ENCODE results near the gene TMEM51.
"Not testable (repeated sequence)": the region's sequence is repeated elsewhere in the genome, so short reads cannot be mapped to it uniquely, and the experiment has no call there.

Gene TMEM51

DNA sequence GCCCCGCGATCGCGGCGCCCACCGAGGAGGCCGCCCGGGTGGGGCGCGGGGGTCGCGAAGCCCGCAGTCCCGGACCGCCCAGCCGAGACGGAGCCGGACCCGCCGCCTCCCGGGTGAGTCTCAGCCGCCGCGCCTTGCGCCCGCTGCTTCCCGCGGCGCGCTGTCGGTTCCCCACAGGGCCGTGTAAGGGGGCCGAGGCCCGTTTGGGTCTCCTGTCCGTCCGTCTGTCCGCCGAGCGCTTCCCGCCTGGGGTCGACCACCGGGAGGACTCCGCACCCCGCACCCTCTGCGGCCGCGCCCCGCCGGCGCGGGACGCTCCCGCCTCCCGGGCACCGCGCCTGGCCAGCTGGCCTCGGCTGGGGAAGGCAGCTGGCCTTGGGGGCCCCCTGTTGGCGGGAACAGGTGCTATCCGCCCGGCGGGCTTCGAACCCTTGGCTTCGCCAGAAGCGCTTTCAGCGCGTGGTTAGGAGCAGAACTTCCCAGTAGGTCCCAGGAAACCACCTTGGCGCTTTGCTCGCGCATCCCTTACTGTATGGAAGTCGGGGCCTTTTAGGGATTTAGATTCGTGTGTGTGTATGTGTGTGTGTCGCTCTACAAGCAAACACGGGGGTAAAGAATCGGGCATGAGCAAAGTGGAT lies 414 bp downstream of the TMEM51 start:
- DNase-seq, result peak in 24 of 51 donors; percentile 12 to 64 (median 26)

DNA sequence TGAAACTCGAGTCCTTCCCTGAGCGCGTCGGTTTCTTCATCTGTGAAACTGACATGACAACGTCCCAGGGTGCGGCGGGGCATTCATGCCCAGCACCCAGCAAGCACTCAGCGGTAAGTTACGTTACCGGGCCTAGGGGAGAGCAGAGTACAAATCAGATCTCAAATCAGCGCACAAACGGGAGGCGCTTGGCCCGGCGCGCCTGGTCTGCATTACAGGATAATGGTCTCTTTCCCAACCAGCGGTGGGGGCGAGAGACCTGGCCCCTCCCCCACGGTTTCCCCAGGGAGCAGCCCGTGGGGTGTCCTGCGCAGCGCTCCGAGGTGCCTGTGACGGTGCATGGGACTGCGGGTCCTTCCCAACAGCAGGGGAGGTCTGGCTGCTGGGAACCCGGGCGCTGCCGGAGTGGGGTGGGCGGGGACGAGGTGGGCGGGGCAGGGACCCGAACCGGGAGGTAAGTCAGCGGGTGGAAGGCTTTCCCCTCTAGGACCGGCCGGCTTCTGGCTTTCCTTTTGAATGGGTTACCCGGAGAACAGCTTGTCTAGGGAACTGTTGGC lies 1.0 kb downstream of the TMEM51 start:
- peak in 5 of 51 donors; percentile 3 to 20 (median 8) for DNase-seq

DNA sequence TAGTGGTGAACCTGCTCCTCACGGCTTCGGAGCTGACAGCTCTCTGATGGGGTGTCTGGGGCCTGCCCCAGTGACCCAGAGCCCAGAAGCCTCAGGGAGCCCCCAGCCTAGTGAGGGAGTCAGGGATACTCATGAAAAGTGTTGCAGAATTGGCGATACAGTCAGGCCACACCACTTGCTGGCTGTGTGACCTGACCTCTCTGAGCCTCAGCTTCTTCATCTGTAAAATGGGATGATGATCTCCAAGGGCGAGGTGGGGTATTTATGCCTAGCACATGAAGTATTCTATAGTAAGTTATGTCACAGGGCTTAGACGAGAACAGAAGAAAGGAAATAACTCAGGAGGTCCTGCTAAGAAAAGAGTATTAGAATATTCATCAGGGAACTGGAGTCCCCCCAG lies 1.6 kb downstream of the TMEM51 start:
- DNase-seq, result no peak

DNA sequence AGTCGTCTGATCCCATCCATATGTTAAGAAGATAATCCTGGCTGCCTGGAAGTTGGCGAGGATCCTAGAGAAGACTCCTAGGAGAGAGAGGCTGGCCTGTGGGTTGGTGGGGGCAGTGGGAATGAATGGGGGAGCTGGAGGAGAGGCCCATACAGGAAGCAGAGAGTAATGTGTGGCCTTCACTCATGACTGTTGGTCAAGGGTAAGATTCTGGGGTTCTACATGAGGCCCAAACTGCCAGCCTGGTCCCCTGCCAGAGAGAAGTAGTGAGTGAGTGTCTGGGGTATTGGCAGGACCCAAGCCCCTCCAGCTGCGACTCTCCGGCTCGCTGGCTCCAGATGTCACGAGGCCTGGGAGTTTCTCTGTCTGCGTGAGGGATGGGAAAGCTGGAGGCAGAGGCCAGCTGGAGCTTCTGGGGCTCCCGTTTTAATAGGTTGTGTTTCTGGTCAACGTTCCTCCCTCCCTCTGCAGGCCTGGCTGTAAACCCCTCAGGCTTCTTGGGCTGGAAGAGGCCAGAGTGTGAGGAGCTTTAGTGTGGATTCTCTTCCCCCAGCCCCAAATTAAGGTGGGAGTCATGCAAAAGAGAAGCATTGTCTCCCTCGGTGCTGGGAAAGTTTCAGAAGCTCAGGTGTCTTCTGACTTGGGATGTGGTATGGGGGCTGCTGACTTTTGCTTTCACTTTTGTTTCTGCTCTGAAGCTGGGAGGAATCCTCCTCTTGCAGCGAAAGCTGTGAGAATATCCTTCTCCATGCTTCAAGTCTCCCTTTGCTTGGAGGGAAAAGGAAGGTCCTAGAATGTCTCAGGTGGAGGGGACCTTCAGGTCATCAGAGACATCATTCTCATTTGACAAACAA lies 2.6 kb downstream of the TMEM51 start:
- no peak for DNase-seq

DNA sequence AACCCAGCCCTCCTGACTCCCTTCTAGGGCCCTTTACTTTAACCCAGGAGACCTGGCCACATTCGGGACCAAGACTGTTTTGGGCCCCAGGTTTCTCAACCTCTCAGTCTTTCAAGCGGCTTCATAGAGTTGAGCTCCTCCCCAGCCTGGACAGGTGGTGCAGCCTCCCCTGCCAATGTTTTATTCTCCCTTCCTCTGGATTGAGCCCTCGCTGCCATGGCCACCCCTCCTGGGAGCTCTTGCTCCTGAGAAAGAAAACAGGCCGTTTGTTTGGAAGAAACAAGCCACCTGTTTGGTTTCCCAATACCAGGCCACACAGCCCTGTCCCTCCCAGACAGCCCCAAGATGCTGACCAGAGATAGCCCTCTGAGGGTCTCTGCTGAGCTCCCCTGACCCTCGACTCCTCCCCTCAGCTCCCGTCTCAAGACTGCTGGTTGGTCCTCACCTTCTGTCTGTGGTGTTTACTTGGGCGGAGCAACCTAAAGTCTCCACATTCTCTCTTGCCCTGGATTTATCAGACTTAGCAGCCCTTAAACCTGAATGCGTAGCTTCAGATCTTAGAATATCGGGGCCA lies 3.3 kb downstream of the TMEM51 start:
- DNase-seq, result no peak

DNA sequence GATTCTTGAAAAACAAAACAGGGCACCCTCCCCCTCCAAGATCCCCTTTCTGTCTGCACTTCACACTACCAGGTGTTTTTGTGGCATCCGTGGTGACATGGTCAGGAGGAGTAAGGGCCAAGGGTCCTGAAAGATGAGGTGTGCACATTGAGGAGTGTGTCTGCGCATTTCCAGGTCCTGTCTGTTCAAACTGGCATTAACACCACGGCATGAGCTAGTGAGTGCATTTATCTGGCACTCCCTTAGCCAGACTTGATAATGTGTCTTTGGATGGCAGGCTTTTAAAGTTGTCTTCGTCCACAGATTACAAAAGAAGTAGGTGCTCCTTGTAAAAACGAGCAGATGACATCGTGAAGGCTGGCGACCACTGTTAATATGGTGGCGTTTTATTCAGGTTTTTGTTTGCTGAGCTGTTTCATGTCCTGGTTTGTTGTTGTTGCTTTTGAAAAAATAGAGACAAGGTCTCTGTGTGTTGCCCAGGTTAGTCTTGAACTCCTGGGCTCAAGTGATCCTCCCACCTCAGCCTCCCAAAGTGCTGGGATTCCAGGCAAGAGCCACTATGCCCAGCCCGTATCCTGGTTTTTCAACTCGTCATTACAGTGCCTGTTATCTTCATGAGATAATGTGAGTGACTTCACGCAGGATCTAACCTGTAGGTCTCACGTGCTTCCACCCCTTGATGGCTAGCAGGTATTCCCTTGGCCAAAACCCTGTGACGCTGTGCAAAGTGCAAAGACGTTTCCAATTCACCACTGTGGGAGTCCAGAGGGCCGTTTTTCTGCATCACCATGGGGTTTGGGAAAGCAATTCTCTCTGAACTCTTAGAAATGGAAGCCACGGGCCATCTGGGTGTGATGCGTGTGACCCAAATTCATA lies 4.2 kb downstream of the TMEM51 start:
- DNase-seq, result no peak

DNA sequence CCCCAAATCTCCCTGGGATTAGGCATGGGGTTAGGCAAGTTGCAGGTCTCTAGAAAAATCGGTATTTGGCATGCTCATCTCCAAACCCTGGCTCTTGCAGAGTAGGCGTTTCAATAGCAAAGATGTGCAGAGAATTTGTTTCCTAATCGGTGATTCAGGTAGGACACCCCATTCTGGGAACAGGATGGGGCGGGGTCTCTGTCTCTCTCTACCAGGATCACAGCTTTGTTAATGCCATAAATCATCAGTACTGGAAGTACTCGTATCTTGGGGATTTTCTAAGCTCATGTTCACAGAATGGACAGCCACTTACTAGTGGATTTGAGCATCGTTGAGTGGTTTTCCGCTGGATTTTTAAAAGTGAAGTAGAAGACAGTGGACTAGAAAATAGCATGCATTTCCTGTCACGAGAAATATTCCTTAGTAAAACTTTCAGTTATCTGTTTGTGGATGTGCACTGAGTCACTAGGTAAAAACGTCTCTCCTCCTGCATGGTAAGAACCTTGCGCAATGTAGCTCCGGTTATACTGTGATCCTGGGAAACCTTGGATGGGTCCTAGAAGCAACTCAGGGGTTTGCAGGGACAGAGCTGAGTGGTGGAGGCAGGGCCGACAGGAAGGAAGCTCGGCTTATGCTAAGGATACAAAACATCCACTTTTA lies 5.1 kb downstream of the TMEM51 start:
- no peak for DNase-seq

DNA sequence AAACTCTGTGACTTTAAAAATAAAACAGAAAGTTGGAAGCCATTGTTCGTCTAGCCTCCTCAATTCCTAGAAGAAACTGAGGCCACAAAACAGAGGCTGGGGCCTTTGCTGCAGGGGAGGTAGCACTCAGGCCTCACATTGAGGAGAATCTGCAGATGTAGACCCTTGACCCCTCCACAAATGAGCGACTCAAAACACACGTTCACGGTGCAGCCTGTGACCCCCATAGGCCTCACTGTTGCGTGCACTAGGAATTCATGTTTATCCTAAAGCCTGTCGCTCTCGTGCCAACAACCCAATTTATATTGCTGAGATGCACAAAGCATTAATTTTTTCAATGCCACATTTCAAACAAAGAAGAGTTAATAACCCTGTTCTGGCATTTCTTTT lies 5.6 kb downstream of the TMEM51 start:
- DNase-seq, result no peak

DNA sequence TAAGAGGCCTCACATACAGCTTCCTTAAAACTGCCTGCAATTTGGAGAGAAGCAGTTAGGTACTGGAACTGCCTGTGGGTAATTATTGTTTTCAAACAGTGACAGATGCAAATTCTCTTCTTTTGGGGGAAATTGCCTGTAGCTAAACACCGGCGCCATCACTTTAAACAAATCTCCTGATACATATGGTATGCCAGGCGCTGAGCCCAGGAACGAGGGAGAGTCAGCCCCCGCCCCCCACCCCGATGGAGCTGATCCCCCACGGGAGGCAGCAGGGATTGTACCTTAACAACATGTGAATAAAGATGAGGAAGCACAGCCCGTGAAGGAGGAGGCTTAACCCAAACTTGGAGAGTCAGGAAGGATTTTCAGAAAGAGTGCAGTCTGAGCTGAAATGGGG lies 7.1 kb downstream of the TMEM51 start:
- no peak for DNase-seq

DNA sequence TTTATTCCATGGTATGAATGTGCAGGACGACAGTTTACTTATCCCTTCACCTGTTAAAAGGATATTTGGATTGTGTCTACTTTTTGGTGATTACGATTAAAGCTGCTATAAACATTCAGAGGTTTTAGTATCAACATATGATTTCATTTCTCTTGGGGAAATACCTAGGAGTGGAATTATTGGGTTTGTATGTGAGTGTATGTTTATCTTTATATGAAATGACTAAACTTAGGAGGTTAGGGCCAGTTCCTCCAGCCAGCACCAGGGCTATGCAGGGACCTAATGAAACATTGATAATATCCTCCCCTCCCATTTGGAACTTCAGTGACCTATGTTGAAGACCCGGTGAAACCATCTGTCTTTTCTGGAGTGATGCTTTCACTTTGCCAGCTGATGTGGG lies 13.8 kb downstream of the TMEM51 start:
- no peak for DNase-seq

DNA sequence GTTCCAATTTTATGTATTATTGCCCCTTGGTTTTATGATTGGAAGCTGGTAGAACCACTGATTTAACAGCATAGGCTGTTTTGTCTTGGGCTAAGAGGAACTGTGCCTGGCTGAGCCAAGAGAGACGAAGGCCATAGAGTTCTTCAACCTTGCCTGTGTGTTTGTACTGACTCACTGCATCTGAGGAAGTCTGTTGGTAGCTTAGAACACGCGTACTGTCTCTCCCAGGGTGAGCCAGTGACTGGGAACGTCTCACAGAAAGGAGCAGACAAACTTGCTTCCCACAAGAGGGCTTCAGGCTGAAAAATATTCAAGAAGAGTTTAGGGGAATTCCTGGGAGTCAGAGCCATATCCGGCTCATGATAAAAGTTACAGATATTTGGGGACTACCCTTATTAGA lies 14.9 kb downstream of the TMEM51 start:
- no peak for DNase-seq

DNA sequence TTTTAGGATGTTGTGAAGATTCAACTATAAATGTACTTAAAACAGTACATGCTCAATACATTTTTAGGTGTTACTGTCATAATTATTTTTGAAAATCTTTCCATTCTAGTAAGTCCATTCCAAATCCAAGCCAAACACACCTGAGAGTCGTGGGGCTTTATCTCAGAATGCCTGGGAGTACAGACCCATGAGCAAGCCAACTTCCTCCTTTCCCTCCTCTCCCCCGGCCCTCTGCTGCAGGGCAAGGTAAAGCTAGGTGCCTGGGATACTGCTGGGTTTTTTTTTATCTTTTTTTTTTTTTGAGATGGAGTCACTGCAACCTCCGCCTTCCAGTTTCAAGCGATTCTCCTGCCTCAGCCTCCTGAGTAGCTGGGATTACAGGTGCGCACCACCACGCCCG lies 16.5 kb downstream of the TMEM51 start:
- DNase-seq, result no peak

DNA sequence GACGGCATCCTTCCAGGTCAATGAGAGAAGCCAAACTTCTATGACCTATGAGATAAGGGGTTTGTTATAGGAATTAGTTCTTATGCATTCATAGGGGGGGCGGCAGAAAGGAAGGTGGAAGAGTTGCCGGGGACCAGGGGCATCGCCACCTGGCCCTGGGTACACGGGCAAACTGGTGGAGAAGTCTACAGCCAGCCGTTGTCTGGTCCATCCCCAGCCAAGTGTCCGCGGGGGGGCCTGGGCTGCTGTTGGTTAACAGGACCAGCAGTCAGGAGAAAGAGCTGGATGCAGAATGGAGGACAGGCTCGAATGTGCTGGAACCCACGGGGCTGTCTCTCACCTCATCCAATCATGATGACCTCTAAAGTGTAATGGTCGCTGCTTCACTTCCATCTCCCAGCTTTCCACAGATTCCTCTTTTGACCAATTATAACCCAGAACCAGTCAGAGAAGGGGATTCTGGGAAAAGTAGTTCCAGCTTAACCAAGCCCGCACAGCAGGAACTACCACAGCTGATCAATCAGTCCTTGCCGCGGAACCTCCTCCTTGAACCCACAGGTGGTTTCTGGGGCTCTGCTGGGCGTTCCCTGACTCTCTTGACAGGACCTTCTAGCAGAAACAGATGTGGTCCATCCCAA lies 17.8 kb downstream of the TMEM51 start:
- DNase-seq, result no peak

DNA sequence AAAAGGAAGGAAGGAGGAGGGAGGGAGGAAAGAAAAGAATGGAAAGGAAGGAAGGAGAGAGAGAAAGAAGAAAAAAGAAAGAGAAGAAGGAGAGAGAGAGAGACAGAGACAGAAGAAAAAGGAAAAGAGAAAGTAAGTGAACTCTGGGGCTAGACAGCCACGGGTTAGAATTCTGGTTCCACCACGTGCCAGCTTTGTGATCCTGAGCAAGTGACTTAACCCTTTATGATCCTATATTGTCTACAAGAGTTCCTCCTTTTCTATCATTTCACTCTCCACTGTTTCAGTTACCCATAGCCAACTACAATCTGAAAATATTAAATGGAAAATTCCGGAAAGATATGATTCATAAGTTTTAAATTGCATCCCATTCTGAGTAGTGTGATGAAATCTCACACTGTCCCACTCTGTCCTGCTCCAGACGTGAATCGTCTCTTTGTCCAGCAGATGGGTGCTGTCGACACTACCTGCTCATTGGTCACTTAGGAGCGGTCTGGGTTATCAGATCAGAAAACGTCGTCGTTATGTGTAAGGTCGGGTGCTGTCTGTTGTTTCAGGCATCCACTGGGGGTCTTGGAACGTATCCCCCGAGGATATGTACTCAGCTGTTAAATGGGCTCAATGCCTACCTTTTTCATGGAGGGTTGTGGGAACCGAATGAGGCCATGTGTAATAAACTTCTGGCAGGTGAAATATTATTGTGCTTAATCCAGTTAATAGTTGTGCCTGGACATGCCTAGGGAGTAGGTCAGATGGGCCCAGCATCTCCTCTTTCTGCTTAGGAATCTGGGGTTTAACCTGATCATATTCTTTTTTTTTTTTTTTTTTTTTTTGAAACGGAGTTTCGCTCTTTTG lies 19.1 kb downstream of the TMEM51 start:
- no peak for DNase-seq

DNA sequence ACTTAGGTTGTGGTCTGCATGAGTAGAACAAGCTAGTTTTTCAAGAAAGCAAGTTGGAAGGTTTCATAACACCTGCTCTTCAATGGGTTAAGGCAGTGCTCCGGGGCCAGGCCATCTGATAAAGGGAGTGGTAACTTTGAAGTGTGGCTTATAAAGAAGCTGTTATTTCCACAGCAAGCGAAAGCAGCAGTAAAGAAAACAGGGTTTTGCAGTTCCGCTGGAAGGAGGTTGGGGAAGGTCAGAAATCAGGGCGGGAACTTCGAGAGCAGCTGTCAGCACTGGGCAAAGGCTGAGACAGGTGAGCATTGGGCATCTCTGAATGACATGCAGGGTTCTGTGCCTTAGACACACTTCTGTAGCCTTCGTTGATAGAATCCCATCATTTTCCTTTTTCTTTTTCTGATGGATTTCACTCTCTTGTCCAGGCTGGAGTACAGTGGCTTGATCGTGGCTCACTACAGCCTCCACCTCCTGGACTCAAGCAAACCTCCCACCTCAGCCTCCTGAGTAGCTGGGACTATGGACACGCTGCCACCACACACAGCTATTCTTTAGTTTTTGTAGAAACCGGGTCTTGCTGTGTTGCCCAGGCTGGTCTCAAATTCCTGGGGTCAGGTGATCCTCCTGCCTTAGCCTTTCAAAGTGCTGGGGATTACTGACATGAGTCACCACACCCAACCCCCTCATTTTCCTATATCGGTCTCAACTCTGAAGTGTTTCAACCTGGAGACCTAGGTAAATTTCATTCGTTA lies 20.5 kb downstream of the TMEM51 start:
- no peak for DNase-seq

DNA sequence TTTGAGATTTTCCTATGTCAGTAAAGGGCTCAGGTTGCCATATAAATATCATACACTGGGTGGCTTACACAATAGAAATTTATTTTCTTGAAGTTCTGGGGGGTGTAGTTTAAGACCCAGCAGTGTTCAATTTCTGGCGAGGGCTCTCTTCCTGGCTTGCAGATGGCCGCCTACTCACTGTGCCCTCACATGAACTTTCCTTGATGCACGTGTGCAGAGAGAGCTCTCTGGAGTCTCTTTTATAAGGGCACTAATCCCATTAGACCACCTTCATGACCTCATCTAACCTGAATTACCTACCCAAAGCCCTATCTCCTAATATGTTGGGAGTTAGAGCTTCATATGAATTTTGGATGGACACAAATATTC lies 21.1 kb downstream of the TMEM51 start:
- no peak for DNase-seq

DNA sequence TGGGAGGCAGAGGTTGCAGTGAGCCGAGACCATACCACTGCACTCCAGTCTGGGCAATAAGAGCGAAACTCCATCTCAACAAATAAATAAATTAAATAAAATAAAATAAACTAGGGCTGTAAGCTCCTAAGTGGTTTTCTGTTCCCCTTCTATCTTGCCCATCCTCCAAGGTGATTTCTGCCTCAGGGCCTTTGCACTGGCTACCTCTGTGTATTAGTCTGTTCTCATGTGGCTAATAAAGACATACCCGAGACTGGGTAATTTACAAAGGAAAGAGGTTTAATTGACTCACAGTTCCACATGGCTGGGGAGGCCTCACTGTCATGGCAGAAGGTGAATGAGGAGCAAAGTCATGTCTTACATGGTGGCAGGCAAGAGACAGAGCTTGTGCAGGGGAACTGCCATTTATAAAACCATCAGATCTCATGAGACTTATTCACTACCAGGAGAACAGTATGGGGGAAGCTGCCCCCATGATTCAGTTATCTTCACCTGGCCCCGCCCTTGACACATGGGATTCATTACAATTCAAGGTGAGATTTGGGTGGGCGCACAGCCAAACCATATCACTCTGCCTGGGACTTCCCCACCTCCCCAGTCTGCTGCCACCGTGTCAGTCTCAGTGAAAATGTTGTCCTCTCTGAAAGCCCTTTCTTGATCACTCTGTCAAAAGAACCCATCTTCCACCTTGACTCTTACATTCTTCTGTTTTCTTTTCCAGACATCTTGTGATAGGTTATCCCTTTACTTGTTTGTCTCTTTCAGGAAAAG lies 22.0 kb downstream of the TMEM51 start:
- DNase-seq, result not testable (repeated sequence)

DNA sequence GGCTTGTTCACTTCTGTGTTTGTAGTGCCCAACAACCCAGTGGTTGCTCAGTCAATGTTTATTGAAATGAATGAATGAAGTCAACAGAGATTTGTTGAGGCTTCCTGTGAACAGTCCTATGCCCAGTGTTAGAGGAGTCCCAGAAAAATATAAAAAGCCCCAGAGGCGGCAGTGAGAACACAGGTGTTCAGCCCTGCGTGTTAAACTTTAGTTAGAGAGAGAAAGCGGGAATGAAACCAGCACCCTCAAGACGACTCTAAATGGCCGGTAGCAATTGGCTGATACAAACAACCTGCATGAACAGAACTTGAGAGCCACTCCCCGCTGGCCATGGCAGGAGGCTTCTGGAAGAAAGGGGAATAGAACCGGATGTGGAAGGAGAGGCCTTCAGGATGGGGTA lies 22.6 kb downstream of the TMEM51 start:
- no peak for DNase-seq

Data from hypothalamus (tissue), 51 donors.